SK-MEL-5 (cell line): Measurements from ENCODE around the gene FTO. TPM values are rescaled to one million over a fixed set of nuclear protein-coding genes. Genes with fewer than 3 reads are reported as not detected.

ENCODE experiments used
- DNase-seq: peaks from one replicate; pipeline ENCODE4 v3.0.0-alpha.2; 2016; ENCODE audit warnings: low read depth, low spot score
- in situ Hi-C: cut with HindIII; loops from 2 replicates; pipeline ENCODE4 v1.10.0; 2016; ENCODE audit warnings: low sequenced_read_pairs, high pct_unique_total_duplicates, low pct_unique_long_range_greater_than_20kb
- total RNA-seq: library from RNA; depleted of rRNA; stranded (reverse); fragments of >200 nt; shearing (Covaris generic); gene quantifications from 2 replicates; pipeline ENCODE4 v1.2.3, GENCODE V29; 2014

The FTO gene
- total RNA-seq, 1 experiment from 2014 or later: 58.2 TPM

- DNase-seq: no peak
- in situ Hi-C loops: no loop called here
These were observed 369.4 kb downstream of the FTO start for GRCh38 chr16:54073356-54073755.

GRCh38 chr16:54075446-54075845, 371.5 kb downstream of the FTO start:
- DNase-seq: no peak

GRCh38 chr16:54076006-54076504, 372.1 kb downstream of the FTO start:
- no peak for DNase-seq
- in situ Hi-C loops: no loop called here

More at GRCh38 chr16:54075446-54075845, 371.5 kb downstream of the FTO start:
- in situ Hi-C loops: no loop called here

- in situ Hi-C loops: no loop called here
- peak; percentile 50 for DNase-seq
These were observed 373.3 kb downstream of the FTO start for GRCh38 chr16:54077050-54077821.

- in situ Hi-C loops: no loop called here
- peak; percentile 98 for DNase-seq
These were observed 376.6 kb downstream of the FTO start for GRCh38 chr16:54080524-54081008.

- no peak for DNase-seq
- in situ Hi-C loops: no loop called here
These were observed 382.8 kb downstream of the FTO start for GRCh38 chr16:54086791-54087190.

GRCh38 chr16:54090602-54091001, 386.6 kb downstream of the FTO start:
- in situ Hi-C loops: no loop called here
- DNase-seq: no peak

- in situ Hi-C loops: no loop called here
These were observed 389.3 kb downstream of the FTO start for GRCh38 chr16:54093281-54093680.

GRCh38 chr16:54094641-54095040, 390.7 kb downstream of the FTO start:
- in situ Hi-C loops: no loop called here
- DNase-seq: no peak

More at GRCh38 chr16:54093281-54093680, 389.3 kb downstream of the FTO start:
- no peak for DNase-seq

- in situ Hi-C loops: no loop called here
These were observed 392.7 kb downstream of the FTO start for GRCh38 chr16:54096607-54097006.

GRCh38 chr16:54097774-54098173, 393.8 kb downstream of the FTO start:
- in situ Hi-C loops: no loop called here
- DNase-seq: no peak

More at GRCh38 chr16:54096607-54097006, 392.7 kb downstream of the FTO start:
- no peak for DNase-seq

GRCh38 chr16:54098247-54098646, 394.3 kb downstream of the FTO start:
- DNase-seq: no peak
- in situ Hi-C loops: no loop called here

- in situ Hi-C loops: no loop called here
- no peak for DNase-seq
These were observed 395.7 kb downstream of the FTO start for GRCh38 chr16:54099627-54100026.

GRCh38 chr16:54102888-54103866, 399.2 kb downstream of the FTO start:
- no peak for DNase-seq
- in situ Hi-C loops: no loop called here

GRCh38 chr16:54106057-54106456, 402.1 kb downstream of the FTO start:
- DNase-seq: no peak
- in situ Hi-C loops: no loop called here

- in situ Hi-C loops: no loop called here
- DNase-seq: no peak
These were observed 403.7 kb downstream of the FTO start for GRCh38 chr16:54107583-54108202.

- no peak for DNase-seq
- in situ Hi-C loops: no loop called here
These were observed 406.3 kb downstream of the FTO start for GRCh38 chr16:54110016-54110981.
